ENCODE results near the gene LILRA5. TPM values are rescaled to one million over a fixed set of nuclear protein-coding genes. Genes with fewer than 3 reads are reported as not detected.
"Not testable (repeated sequence)": the region's sequence is repeated elsewhere in the genome, so short reads cannot be mapped to it uniquely, and the experiment has no call there.

The LILRA5 gene
- total RNA-seq, 1 donor from 2014 or later, result 0.82 TPM

DNA sequence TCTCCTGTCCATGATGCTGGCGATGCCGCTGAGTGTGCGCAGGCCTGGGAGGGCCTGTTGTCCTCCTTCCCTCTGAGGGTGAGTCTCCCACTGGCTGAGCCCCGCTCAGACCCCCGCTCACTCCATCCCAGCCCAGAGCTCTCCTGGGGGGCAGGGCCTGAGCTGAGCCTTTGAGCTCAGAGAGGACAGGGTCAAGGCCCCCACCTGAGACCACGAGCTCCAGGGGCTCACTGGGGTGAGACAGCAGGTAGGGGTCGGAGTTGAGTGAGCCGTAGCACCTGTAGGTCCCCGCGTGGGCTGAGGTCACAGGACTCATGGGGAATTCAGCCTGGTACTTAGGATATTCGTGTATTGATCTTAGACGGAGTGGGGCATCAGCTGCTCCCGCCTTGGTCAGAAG, 34.9 kb downstream of the LILRA5 start:
- not testable (repeated sequence) for DNase-seq (ENCODE audit: low spot score in 2 of 2); FAIRE-seq

DNA sequence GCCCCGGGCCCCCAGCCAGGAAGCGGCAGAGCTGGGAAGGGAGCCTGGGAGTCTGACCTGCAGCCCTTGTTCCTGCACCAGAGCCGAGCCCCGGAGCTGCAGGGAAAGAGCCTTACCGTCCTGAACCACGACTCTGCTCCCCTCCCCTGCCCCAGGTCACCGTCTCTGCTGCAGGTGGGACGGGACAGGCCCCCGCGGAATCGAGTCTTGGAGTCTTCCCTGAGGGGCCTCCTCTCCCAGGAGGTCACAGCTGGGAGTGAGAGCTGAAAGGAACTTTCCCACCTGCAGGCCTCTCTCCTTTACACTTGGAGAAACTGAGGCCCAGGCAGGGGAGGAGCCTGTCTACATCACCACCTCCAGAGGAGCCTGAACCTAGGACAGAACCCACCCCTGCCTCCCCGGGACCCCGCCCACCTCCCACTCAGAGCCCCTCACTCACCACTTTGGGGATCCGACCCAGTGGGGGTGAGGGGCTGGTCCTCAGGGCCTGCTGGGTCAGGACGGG, 35.8 kb downstream of the LILRA5 start:
- DNase-seq (ENCODE audit: low spot score in 2 of 2); FAIRE-seq: not testable (repeated sequence)

DNA sequence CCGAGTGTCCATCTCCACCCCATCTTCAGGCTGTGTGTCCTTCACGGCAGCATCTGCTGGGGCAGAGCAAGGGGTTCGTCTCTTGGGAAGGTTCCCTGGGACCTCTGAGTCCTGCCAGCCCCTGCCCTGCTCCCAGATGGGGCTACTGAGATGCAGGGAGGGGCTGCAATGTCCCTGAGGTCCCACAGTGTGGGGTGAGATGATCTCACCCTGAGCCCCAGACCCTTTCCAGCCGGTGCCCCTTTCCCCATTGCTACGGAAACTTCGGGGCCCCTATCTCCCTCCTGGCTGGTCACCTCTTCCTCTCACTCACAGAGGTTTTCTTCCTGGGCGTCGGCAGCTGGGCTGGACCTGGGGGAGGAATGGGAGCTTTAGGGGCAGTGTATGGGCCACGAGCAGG, 37.0 kb downstream of the LILRA5 start:
- DNase-seq (ENCODE audit: low spot score in 2 of 2) (no peak), FAIRE-seq (no peak)

DNA sequence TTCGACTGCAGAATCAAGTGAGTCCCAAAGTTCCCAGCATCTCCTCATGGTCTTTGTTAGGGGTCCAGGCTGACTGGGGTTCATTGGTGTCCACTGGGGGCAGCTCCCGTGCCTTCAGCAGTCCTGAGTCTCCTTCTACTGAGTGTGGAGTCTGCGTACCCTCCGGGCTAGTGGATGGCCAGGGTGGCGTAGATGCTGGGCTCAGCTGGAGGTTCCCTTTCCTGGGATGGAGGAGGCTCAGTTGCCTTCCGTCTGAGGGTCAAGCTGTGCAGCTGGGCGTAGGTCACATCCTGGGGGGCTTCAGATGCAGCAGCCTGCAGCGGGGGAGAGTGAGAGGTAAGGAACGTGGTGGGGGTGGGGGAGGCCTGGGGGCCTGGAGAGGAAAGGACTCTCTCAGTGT, 38.5 kb downstream of the LILRA5 start:
- not testable (repeated sequence) for FAIRE-seq; DNase-seq (ENCODE audit: low spot score in 2 of 2)

DNA sequence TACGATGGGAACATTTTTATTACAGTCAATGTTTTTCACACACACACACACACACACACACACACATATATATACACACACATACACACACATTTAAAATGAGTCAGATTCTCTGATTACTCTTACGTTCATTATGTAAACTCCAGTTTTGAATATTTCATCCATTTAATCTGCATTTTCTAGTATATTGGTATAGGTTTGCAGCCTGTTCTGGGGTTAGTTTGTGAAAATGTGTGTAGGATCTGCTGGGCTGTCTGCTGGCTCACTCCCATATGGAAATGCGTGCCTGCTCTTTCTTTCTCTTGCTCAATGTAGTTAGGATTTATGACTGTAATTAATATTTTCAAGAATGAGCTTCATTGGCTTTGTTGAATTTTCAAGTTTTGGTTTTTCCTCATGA, 39.1 kb downstream of the LILRA5 start:
- no peak for DNase-seq (ENCODE audit: low spot score in 2 of 2)

DNA sequence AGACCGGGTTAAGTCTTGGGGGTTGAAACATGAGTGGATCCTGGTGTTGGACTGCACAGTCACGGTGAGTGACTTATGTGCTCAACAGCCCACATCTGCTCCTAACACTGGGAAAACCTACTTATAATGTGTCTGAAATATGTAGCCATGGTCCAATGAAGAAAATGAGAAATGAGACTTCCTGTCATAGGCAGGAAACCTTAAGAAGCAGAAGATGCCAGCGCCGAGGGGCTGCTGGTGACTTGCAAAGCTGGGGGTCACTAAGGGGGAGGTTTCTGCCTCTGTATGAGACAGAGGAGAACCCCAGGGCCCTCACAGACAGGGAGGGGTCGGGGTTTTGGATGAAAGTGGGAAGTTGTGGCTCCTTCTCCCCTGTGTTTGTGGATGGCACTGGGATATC, 40.8 kb downstream of the LILRA5 start:
- not testable (repeated sequence) for DNase-seq (ENCODE audit: low spot score in 2 of 2); FAIRE-seq

More for the DNA sequence above, 39.1 kb downstream of the LILRA5 start:
- FAIRE-seq, result no peak

DNA sequence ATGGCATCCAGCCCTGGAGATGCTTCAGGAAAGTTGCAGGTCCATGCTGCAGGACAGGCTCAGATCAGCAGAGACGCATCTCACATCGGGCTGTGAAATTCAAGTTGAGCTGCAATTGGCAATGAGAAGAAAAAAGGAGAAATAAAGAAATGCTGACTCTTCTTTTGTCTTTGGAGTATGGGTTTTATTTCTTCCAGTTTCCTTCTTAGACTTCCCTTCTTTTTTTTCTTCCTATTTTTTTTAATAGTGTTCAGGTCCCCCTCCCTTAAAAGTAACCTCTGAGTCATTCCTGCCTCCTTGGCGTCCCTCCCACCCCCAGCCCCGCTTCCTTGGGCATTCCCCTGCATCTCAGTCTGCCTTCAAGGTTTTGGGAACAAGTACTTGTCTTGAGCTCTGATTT, 41.4 kb downstream of the LILRA5 start:
- not testable (repeated sequence) for FAIRE-seq

DNA sequence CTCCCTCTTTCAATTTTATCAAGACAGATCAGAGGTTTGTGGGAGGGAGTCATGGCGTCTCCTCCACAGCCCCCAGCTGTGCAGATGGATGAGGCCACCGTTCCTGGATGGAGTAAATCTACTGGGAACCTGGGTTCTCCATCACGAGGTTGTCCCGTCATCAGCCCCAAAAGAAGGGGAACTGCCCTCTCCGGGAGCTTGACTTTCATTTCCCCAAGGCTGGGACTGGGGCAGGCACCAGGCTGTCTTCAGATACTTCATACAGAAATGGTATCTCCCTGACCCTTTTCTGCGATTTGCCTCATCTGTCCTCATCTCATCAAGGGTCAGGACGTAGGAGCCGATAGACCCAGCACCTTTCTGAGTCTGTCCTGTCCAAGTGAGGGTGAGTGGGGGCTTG, 41.9 kb downstream of the LILRA5 start:
- DNase-seq (ENCODE audit: low spot score in 2 of 2), result no peak
- FAIRE-seq, result no peak

More for the DNA sequence above, 41.4 kb downstream of the LILRA5 start:
- DNase-seq (ENCODE audit: low spot score in 2 of 2), result not testable (repeated sequence)

DNA sequence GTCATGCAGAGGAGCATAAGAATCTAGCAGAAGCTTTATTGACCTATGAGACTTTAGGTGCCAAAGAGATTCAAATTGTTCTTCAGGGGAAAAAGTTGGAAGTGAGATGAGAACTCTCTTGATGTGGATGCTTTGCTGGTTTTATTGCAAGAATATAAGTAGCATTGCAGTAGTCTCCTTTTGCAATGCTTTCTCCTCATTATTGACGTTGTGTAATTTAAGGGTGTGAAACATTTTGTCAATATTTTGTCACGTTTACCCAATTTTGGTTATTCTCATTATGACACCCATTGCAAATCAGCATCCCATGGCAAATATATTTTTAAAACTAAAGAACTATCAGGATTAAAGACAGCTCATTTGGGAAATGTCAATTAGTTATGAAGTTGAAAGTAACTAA, 44.0 kb downstream of the LILRA5 start:
- FAIRE-seq (no peak), DNase-seq (ENCODE audit: low spot score in 2 of 2) (no peak)

DNA sequence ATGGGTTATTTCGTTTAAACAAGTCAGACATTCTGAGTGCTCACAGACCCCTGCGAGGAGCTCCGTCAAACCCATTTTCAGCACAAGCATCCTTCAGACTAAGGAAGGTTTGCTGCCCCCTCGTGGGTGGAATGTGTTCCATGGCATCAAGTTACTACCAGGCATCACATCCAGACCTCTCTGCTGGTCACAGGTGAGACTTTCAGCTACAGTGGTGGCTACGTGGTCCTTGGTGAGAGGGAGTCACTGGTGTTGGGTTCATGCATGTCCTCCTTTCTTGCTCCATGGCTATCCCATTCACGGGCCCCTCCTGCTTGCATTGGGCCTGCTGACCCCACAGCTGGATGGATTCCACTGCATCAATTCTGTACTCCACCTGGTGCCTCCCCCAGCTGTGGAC, 46.8 kb downstream of the LILRA5 start:
- no peak for DNase-seq (ENCODE audit: low spot score in 2 of 2)
- no peak for FAIRE-seq

DNA sequence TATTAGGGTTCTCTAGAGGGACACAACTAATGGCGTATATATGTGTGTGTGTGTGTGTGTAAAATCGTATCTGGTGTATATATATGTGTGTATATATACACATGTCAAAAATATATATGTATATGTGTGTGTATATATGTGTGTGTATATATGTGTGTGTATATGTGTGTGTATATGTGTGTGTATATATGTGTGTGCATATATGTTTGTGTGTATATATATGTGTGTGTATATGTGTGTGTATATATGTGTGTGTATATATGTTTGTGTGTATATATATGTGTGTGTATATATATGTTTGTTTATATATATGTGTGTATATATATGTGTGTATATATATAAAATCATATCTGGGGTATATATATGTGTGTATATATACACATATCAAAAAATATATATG, 50.5 kb downstream of the LILRA5 start:
- DNase-seq (ENCODE audit: low spot score in 2 of 2) (no peak), FAIRE-seq (no peak)

DNA sequence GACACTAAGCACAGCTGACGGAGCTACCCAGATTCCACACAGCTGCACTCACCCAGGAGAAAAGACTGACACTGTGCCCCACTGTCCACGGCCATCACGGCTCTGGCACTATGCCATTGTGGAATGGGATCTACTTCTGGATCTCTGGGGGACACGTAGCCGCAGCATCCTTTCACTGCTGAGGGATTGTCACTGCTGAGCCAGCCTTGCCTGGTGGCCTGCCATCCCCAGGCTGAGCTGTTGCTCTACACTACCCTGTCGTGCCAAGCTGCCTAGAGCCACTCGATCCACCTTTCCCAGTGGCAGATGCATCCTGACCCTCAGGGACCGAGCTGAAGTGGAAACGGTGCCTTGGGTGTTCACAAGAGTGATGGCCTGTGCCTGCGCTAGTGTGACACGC, 50.9 kb downstream of the LILRA5 start:
- FAIRE-seq (no peak), DNase-seq (ENCODE audit: low spot score in 2 of 2) (no peak)

DNA sequence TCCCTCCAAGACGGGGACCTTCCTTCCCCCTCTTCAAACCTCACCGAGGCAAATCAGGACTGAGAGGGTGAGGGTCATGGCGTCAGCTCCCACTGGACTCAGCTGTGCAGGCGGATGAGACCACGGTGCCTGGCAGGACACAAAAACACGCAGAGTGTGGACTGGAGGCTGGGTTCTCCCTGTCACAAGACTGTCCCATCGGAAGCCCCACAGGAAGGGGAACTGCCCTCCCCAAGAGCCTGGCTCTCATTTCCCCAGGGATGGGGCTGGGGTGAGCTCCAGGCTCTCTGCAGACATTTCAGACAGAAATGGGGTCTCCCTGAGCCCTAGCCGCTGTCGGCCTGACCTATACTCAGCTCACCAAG, 55.9 kb downstream of the LILRA5 start, which contains the start of gene LILRB5:
Gene LILRB5 (minus strand): TSS at position 158 of the 365 bp plus-strand sequence. CDS start 80 bp downstream, at position 78.
- no peak for FAIRE-seq

More for the DNA sequence above, 55.9 kb downstream of the LILRA5 start, which contains the start of gene LILRB5:
- DNase-seq (ENCODE audit: low spot score in 2 of 2), result no peak

Small RNA genes within 50 kb of the gene (small RNA-seq; reads per million reads assigned to genes)
- gene AC245884.12 (not detected), gene MIR4752 (not detected), gene RNU6-1307P (not detected)

Other genes starting within 250 kb of the LILRA5 start
- not detected for gene VSTM1, start 249.3 kb downstream of the LILRA5 start, total RNA-seq
- gene TARM1, start 231.8 kb downstream of the LILRA5 start, total RNA-seq, result not detected
- gene OSCAR, start 212.4 kb downstream of the LILRA5 start, total RNA-seq, result not detected
- gene NDUFA3, start 210.3 kb downstream of the LILRA5 start, total RNA-seq, result 9.4 TPM
- gene TFPT, start 197.5 kb downstream of the LILRA5 start, total RNA-seq, result 6.5 TPM
- 25.3 TPM for gene PRPF31, start 197.4 kb downstream of the LILRA5 start, total RNA-seq
- gene CNOT3, start 175.4 kb downstream of the LILRA5 start, total RNA-seq, result 3.7 TPM
- 7.3 TPM for gene LENG1, start 153.4 kb downstream of the LILRA5 start, total RNA-seq
- not detected for gene TMC4, start 140.0 kb downstream of the LILRA5 start, total RNA-seq
- 18.3 TPM for gene MBOAT7, start 123.6 kb downstream of the LILRA5 start, total RNA-seq
- gene TSEN34, start 121.9 kb downstream of the LILRA5 start, total RNA-seq, result 33.4 TPM
- gene RPS9, start 112.3 kb downstream of the LILRA5 start, total RNA-seq, result 2,066 TPM
- not detected for gene LILRB3, start 90.2 kb downstream of the LILRA5 start, total RNA-seq
- under 0.01 TPM for gene LILRA6, start 70.4 kb downstream of the LILRA5 start, total RNA-seq
- under 0.01 TPM for gene LILRB5, start 55.9 kb downstream of the LILRA5 start, total RNA-seq
- not detected for gene LILRB2, start 32.1 kb downstream of the LILRA5 start, total RNA-seq
- under 0.01 TPM for gene LILRA4, start 26.0 kb upstream of the LILRA5 start, total RNA-seq
- 1.6 TPM for gene LAIR1, start 51.8 kb upstream of the LILRA5 start, total RNA-seq
- gene TTYH1, start 102.3 kb upstream of the LILRA5 start, total RNA-seq, result 65.2 TPM
- 17.1 TPM for gene LENG8, start 136.0 kb upstream of the LILRA5 start, total RNA-seq
- 4.5 TPM for gene LENG9, start 150.6 kb upstream of the LILRA5 start, total RNA-seq
- 4.1 TPM for gene CDC42EP5, start 160.1 kb upstream of the LILRA5 start, total RNA-seq
- 0.82 TPM for gene LAIR2, start 189.7 kb upstream of the LILRA5 start, total RNA-seq